Hepatocyte (in vitro differentiated cells): ENCODE data around the gene DSE.

Source experiments
- EZH2 ChIP-seq: fragments of 200-600 bp; sonication (generic); IDR thresholded peaks from 2 replicates; pipeline ENCODE4 v1.6.1; 2016; ENCODE audit warnings: antibody characterized with exemption, mild to moderate bottlenecking, borderline replicate concordance
- EZH2phosphoT487 ChIP-seq: fragments of 200-600 bp; sonication (generic); IDR thresholded peaks from one replicate; pipeline ENCODE4 v1.6.1; 2018; ENCODE audit warnings: antibody characterized with exemption, mild to moderate bottlenecking, low read depth, moderate library complexity; ENCODE audit not compliant: unreplicated experiment, severe bottlenecking
- TF ChIP-seq, protein P1 (sequence below): fragments of 200-600 bp; sonication (generic); IDR thresholded peaks from 2 replicates; pipeline ENCODE4 v1.5.1; 2016; ENCODE audit warnings: antibody characterized with exemption, mild to moderate bottlenecking; ENCODE audit not compliant: poor library complexity

DNA sequence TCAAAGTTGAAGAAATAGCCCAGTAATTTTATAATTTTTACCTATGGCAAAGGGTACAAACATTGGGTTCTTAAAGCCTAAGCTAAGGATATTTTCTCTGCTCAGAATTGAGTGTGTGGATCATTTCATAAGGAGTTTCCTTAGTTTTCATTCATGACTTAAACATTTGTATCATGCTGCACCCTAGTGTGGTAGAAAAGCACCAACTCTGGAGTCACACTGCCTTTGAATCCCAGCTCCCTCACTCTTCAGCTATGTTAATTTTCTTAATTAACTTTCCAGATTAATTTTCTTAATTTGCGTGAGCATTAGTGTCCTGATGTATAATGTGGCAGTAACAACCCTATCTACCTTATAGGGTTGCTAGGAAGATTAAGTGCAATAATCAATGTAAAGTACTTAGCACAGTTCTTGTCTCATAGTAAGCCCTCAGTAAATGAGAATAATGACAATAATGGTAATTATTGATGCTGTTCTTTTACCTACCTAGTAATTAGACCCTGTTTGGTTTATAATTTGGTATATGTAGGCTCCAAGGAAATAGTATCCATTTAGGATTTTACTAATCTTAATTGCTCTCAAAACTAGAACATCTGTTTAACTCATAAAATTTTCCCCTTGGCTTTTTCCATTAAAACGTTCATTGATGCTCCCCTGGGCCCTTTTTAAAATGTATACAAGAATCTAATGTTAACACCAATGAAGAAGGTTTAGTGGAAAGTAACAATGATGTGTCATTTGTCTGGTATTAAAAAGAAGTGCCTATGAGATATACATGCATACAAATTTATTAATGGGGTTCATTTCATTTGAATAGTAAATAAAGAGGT lies 31.6 kb downstream of the DSE start:
- TF ChIP-seq, protein P1, sequence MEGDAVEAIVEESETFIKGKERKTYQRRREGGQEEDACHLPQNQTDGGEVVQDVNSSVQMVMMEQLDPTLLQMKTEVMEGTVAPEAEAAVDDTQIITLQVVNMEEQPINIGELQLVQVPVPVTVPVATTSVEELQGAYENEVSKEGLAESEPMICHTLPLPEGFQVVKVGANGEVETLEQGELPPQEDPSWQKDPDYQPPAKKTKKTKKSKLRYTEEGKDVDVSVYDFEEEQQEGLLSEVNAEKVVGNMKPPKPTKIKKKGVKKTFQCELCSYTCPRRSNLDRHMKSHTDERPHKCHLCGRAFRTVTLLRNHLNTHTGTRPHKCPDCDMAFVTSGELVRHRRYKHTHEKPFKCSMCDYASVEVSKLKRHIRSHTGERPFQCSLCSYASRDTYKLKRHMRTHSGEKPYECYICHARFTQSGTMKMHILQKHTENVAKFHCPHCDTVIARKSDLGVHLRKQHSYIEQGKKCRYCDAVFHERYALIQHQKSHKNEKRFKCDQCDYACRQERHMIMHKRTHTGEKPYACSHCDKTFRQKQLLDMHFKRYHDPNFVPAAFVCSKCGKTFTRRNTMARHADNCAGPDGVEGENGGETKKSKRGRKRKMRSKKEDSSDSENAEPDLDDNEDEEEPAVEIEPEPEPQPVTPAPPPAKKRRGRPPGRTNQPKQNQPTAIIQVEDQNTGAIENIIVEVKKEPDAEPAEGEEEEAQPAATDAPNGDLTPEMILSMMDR = no peak
- TF ChIP-seq EZH2 (no peak), EZH2phosphoT487 (no peak)
